ENCODE measurements around the gene TMEM11.

DNA sequence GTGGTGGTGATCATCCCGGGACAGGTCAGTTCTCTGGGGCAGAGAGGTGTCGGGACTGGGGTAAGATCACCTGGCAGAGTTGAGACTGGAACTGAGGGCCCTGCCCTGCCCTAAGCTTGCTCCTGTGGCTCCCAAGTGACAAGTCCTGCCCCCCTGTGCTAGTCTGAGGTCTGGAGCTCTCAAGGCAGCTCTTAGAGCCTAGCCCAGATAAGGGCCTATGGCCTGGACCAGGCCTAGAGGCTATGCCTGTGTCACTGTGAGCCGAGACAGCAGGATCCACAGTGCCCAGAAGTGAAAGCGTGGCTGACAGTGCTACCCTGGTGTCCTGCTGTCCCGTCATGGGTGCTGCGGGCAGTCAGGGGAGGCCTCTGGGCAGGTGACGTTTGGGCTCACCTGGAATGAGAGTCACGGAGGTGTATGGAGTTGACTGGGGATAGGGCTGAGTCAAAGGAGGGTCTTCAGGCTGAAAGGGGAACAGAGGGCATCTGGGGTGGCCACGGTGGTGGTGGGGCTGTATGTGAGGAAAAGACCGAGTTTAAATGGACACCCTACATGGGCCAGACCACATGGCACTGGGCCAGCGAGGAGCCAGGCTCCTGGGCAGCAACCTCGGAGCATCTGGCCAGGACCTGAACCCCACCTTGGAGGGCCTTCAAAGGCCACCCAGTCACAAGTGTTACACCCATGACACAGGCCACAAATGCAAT is 33.7 kb upstream of the TMEM11 start:
- no peak for TF ChIP-seq EZH2phosphoT487 (IDR thresholded peaks at IDR 0.05; ENCODE audit: insufficient read depth, low read depth)
- TF ChIP-seq EZH2 (IDR thresholded peaks at IDR 0.05; ENCODE audit: insufficient read depth, poor library complexity, severe bottlenecking): no peak

All from GM23248 (cell line).